IPS-11a (cell line): ENCODE results near the gene ARV1.
"Not testable (repeated sequence)": the region's sequence is repeated elsewhere in the genome, so short reads cannot be mapped to it uniquely, and the experiment has no call there.

Experiments
- H3K4me3 ChIP-seq: one replicate; pipeline ENCODE4 v1.5.1; 2013; ENCODE audit warnings: low read depth, low read length, control low read depth

The ARV1 gene

DNA sequence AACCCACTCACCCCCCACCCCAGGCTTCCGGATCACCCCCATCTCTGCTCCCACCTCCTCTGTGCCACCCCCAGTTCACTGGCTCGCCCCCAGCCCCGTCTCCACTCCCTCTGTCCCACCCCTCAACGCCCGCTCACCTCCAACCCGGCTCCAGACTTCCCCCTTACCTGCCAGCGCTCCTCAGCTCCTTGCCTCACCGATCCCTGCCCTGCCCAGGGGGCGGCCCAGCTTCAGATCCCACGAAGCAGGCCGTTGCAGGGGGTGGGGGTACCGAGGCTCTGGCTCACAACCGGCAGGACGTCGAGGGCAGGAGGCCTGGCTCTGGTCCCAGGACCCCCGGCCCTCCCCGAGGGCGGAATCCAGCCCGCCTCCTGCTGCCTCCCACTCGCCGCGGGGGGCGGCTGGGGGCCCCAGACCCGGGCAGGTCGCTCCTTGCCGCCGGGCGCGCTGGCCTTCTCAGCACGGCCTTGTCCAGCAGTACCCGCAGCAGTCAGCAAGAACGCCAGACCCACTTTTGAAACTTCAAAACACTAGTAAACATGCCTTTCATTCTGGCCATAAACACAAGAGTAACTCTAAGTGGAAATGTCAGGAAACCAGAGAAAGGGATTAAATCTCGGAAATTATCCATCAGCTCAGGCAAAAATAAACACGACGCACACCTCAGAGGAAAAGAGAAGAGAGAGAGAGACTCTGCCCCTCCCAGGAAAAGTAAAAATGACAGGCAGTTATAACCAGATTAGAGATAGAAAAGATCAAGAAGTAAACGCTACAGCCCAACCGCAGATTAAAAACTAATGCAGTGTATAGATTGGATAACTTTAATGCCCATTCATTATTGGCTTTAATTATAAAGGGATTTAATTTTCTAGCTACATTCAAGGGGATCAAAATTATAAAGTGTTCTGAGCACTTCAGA is 62.2 kb downstream of the ARV1 start:
- peak overlapping the region; percentile 45 for H3K4me3 ChIP-seq

DNA sequence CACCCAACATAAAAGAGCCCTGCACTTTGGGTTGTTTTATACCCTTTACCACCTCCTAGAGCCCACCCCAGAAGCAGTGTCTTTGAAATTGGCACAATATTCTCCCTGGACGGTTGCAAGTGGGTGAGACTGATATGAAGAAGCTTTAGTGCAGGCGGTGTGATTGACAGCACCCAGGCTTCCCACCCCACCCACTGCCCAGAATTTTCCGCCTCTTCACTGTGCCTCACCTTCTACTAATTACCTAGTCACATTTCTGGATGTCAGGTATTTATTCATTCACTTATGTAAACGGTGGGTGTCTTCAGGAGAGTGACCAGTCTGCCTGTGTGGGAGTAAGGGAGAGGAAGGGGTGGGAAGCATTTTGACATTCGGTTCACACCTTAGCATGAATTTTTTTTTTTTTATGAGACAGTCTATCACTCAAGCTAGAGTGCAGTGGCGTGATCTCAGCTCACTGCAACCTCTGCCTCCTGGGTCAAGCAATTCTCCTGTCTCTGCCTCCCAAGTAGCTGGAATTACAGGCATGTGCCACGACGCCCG is 62.9 kb downstream of the ARV1 start:
- H3K4me3 ChIP-seq, result no peak overlapping the region

DNA sequence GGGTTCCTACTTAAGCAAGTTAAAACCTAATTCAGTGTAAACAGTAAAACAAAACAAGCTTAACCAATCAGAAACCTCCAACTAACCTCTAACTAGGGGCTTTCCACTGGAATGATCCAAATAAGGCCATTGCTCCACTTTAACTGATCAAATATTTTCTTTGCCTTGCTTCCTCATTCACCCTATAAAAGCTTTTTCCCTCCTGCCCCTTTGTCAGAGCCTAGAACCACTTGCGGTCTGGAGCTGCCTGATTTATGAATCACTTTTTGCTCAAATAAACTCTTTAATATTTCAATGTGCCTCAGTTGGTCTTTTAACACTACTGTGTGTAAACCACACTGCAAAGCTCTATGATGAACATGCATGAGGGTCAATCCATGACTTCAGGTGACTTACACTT is 65.7 kb downstream of the ARV1 start:
- H3K4me3 ChIP-seq, result no peak overlapping the region

DNA sequence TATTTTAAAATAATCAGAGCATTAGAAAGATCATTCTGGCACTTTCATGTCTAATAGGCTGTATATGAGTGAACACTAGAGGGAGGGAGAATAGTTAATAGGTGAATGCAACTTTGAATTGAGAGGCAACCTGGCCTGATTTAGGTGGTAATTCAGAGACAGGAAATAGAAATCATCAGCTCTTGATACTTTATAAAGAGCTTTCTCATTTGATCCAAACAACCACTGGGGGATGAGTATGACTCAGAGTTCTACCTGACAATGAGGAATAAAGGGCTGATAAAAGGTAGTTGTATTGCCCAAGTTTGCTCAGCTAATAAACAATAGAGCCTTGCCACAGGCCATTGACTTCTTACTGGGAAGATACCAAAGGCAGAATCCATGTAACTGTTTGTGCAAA is 66.4 kb downstream of the ARV1 start:
- H3K4me3 ChIP-seq, result no peak overlapping the region

DNA sequence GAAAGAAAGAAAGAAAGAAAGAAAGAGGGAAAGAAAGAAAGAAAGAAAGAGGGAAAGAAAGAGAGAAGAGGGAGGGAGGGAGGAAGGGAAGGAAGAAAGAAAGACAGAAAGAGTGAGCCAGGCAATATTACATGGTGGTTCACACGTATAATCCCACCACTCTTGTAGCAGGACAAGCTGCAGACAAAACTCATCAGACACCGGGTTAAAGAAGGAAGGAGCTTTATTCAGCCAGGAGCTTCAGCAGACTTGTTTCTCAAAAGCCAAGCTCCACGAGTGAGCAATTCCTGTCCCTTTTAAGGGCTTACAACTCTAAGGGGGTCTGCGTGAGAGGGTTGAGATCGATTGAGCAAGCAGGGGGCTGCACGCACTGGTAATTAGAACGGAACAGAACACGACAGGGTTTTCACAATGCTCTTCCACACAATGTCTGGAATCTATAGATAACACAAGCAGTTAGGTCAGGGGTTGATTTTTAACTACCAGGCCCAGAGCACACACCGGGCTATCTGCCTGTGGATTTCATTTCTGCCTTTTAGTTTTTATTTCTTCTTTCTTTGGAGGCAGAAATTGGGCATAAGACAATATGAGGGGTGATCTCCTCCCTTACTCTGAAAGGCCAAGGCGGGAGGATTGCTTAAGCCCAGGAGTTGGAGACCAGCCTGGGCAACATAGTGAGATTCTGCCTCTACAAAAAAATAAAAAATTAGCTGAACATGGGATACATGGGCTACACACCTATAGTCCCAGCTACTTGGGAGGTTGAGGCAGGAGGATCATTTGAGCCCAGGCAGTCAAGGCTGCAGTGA is 67.2 kb downstream of the ARV1 start:
- not testable (repeated sequence) for H3K4me3 ChIP-seq

DNA sequence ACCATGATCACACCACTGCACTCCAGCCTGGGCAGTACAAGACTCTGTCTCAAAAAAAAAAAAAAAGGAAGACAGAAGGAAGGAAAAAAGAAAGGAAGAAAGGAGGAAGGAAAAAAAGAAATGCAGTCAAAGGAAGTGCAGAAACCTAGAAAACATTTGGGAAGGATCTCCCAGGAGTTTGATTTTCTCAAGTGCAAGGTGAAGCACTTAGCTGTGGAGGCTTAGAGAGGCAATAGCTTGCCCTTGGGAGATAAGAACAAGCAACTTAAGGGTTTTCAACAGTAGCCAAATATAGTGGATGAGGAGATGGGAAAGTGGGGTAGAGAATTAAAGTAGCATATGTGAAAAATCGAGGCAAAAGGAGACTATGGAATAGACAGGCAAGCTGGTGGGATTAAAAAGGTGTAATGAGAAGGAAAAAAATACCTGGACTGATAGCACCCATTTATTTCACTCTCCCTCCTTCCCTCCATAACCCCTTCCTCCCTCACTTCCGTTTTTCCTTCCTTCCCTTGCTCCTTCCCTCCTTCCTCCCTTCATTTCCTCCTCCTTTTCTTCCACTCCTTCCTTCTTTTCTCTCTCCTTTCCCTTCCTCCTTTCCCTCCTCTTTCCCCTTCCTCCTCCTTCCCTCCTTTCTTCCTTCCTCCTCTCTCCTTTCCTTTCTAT is 68.0 kb downstream of the ARV1 start:
- no peak overlapping the region for H3K4me3 ChIP-seq

DNA sequence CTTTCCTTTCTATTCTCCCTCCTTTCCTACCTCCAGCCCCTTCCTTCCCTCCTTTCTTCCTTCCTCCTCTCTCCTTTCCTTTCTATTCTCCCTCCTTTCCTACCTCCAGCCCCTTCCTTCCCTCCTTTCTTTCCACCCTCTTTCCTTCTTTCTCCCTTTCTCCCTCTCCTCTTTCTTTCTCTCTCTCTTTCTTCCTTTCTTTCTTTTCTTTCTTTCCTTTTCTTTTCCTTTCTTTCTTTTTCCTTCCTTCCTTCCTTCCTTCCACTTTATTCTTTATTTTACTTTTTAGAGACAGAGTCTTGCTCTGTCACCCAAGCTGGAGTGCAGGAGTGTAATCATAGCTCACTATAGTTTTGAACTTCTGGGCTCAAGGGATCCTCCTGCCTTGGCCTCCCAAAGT is 68.6 kb downstream of the ARV1 start:
- not testable (repeated sequence) for H3K4me3 ChIP-seq

DNA sequence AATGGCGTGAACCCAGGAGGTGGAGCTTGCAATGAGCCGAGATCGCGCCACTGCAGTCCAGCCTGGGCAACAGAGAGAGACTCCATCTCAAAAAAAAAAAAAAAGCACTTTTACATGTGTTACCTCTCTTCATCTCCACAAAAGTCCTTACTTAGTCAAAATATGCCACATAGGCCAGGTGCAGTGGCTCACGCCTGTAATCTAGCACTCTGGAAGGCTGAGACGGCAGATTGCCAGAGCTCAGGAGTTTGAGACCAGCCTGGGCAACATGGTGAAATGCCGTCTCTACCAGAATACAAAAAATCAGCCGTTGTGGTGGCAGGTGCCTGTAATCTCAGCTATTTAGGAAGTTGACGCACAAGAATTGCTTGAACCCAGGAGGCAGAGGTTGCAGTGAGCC is 69.5 kb downstream of the ARV1 start:
- H3K4me3 ChIP-seq, result not testable (repeated sequence)

DNA sequence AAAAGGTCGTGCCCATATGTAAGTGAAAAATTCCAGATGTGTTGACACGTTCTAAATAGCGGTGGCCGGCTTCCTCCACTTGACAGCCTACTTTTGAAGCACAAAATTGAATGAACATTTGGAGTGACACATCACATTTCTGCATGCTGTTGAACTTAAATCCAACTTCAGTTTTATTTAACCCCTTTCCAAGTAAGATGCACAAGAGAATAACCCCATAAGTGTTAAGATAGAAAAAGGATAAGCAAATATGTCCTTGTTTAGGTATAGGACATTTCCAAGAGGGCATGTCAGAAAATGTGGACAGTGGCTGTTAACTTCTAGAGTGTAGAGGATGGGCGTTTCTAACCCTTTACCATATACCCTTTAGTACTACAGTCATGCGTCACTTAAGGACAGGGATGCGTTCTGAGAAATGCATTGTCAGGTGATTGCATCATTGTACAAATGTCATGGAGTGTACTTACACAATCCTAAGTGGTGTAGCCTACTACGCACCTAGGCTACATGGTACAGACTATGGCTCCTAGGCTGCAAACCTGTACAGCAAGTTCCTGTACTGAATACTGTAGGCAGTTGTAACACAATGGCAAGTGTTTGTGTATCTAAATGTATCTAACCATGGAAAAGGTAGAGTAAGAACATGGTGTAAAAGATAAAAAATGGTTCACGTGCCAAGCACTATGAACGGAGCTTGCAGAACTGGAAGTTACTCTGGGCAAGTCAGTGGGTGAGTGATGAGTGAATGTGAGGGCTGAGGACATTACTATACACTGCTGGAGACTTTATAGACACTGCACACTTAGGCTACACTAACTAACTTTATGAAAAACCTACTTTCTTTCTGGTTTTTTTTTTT is 70.5 kb downstream of the ARV1 start:
- H3K4me3 ChIP-seq, result no peak overlapping the region
